ENCODE data around the gene SERBP1.
"Not testable (repeated sequence)": the region's sequence is repeated elsewhere in the genome, so short reads cannot be mapped to it uniquely, and the experiment has no call there.

The SERBP1 gene

DNA sequence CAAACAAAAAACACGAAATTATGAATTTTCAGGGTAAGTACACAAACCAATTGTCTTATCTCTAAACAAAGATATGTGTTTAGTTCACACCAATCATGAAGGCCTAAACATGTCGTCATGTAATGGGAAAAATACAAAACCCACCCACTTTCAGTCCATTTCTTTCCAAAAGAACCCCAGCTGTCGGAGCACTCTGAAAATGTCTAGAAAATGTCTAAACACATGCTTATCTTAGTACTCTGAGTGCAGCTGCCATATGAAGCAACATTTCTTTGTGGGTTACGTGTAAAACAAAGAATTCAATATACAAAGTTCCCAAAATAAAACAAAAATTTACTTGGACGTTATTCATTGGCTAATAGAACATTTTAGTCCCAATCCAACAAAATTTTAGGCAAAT, 22.7 kb downstream of the SERBP1 start:
- no peak for DNase-seq (ENCODE audit: low read depth in 2 of 2)

DNA sequence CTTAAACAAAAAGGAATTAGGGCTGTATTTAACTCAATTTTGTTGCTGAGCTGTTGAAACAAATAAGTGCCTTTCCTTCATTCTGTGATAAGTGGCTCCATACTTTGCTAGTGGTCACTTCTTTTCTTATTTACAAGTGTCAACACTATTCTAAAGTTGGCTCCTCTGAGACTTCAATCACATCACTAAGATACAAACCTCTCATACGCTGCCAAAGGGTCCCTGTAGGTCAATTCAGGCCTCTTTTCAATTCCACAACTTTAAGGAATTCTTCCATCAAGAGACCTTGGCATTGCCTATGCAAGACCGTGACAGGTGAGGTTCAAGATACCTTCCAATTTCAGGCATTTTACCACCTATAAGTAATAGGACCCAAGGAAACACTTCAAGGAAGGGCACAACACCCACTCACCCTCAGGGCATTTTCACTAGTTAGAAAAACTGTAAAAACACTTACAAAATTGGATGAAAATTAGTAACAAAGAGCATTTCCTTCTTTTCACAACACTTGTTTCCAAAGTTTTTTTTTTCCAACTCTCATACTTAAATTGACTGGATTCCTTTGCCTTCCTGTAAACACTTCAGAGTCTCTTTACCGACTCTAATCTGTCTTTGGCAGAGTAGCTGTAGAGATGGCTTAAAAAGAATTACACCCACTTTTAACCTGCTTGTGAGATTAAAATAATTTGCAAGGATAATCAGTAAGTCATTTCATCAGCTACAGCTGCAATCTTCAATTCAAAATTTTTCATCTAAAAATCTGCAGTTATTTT, 24.5 kb downstream of the SERBP1 start:
- DNase-seq (ENCODE audit: low read depth in 2 of 2) = no peak

GRCh38 chr1:67404212-67404620, 26.0 kb downstream of the SERBP1 start:
- no peak for DNase-seq (ENCODE audit: low read depth in 2 of 2)

DNA sequence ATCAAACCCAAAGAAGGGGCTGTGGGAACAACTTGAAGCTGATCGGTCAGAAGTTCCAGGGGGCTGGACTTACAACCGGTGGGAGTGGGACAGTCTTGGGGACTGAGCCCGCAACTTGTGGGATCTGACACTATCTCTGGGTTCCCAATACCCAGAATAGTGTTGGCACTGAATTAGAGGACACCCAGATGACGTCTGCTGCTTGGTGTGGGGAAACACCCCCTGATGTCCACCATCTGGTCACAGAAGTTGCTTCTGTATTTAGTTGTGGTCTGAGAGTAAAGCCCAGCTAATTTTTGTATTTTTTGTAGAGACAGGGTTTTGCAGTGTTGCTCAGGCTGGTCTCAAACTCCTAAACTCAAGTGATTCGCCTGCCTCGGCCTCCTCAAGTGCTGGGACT, 28.8 kb downstream of the SERBP1 start:
- DNase-seq (ENCODE audit: low read depth in 2 of 2) = no peak

DNA sequence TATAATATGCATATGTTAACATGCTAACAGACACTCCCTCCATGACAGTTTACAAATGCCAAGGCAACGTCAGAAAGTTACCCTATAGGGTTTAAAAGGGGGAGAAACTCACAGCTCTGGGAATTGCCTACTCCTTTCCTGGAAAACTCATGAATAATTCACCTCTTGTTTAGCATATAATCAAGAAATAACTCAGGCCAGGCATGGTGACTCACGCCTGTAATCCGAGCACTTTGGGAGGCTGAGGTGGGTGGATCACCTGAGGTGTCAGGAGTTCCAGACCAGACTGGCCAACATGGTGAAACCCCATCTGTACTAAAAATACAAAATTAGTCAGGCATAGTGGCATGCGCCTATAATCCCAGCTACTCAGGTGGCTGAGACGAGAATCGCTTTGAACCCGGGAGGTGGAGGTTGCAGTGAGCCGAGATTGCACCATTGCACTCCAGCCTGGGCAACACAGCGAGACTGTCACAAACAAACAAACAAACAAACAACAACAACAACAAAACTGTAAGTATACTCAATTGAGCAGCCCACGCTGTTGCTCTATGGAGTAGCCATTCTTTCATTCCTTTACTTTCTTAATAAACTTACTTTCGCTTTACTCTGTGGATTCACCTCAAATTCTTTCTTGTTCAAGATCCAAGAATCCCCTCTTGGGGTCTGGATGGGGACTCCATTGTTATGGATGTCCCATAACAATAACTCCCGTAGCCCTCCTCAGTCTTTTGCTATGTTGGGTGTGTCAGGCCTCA, 30.0 kb downstream of the SERBP1 start:
- DNase-seq (ENCODE audit: low read depth in 2 of 2) = not testable (repeated sequence)

GRCh38 chr1:67399199-67399993, 30.8 kb downstream of the SERBP1 start:
- no peak for DNase-seq (ENCODE audit: low read depth in 2 of 2)

- no peak for DNase-seq (ENCODE audit: low read depth in 2 of 2)
Observed at GRCh38 chr1:67394548-67394947, 35.7 kb downstream of the SERBP1 start.

DNA sequence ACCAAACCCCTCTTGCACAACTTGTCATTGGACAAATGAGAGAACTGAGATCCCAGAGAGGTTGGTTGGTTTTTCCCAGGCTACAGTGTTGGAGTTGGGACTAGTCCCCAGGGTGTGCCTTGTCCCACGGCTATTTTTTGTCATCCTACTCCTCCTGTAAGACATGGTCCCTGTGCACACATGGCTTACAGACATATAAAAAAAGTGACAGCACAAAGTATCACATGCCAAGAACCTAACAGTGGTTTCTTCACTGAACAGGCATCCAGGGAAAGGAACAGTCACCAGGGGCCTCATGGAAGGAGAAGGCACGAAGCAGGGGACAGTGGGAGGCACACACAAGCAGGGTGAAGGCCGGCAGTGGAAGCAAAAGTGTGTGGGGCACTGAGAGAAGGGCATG, 36.5 kb downstream of the SERBP1 start:
- no peak for DNase-seq (ENCODE audit: low read depth in 2 of 2)

DNA sequence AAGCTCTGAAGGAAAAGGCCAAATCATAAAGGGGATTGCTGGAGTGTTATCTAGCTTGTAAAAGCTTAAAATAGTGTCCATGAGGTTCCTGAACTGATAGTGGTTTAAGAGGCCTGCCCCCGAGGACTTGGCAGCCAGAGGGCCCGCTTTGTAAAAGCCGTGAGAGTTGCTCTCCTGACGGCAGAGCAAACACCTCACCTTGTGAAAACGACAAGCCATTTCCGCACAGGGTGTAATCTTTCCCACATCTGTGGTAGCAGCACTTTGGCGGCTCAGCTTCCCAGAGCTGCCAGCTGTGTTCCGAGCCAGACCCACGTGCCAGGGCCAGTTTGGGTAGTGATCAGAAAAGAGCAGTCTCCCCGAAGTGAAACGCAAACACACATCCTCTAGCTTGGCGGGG, 37.0 kb downstream of the SERBP1 start:
- DNase-seq (ENCODE audit: low read depth in 2 of 2) = no peak

GRCh38 chr1:67390041-67390887, 39.9 kb downstream of the SERBP1 start:
- DNase-seq (ENCODE audit: low read depth in 2 of 2) = no peak

- no peak for DNase-seq (ENCODE audit: low read depth in 2 of 2)
Observed at GRCh38 chr1:67383999-67384638, 46.1 kb downstream of the SERBP1 start.

DNA sequence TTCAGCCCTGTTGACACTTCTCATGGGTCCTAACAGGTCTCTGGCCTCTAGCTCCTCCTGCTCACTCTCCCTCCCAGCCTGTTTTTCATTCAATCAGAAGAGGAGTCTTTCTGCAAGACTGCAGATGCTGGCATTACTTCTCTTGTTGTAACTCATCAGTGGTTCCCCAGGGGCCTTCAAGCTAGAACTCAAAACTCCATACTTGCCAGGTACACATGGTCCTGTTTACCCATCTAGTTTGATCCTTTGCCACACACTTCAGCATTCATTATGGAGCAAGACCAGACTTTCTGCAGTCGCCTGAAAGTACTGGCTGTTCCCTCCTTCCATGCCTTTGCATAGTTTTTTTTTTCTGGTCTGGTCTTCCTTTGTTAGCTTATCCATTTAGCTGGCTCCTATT, 47.9 kb downstream of the SERBP1 start:
- no peak for DNase-seq (ENCODE audit: low read depth in 2 of 2)

- no peak for DNase-seq (ENCODE audit: low read depth in 2 of 2)
Observed at GRCh38 chr1:67381154-67381553, 49.0 kb downstream of the SERBP1 start.

GRCh38 chr1:67377253-67377652, 52.9 kb downstream of the SERBP1 start:
- DNase-seq (ENCODE audit: low read depth in 2 of 2) = no peak

GRCh38 chr1:67376381-67376780, 53.8 kb downstream of the SERBP1 start:
- DNase-seq (ENCODE audit: low read depth in 2 of 2) = no peak

DNA sequence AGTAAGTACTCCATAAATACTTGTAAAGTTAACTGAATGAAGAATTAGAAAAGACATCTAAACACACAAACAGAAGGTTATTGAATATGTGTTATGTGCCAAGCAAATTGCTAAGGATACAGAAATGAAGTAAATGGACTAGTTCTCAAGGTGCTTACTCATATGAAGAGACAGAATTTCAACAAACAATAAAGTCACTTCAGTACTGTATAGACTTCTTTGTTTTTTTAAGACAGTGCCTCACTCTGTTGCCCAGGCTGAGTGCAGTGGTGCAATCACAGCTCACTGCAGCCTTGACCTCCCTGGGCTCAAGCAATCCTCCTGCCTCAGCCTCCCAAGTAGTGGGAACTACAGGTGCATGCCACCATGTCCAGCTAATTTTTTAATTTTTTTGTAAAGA, 57.3 kb downstream of the SERBP1 start:
- DNase-seq (ENCODE audit: low read depth in 2 of 2) = no peak

DNA sequence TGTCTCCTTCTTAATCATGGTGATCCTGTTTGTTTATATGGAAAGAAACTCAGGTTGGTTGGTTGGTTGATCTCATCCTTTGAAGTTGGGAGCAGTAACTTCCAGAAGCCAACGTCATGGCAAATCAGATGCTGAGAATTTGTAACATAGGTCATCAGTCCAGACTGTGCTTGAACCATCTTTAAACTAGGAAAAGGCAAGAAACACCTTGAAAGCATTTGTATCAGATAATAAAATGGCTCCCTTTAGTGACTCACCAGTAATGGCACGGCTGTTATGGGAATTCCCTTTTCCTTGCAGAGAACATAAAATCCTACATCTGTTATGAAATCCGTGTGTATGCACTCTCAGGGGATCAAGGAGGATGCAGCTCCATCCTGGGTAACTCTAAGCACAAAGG, 58.1 kb downstream of the SERBP1 start:
- DNase-seq (ENCODE audit: low read depth in 2 of 2) = no peak

GRCh38 chr1:67371681-67372080, 58.5 kb downstream of the SERBP1 start:
- no peak for DNase-seq (ENCODE audit: low read depth in 2 of 2)

- DNase-seq (ENCODE audit: low read depth in 2 of 2) = no peak
Observed at GRCh38 chr1:67371043-67371442, 59.2 kb downstream of the SERBP1 start.

DNA sequence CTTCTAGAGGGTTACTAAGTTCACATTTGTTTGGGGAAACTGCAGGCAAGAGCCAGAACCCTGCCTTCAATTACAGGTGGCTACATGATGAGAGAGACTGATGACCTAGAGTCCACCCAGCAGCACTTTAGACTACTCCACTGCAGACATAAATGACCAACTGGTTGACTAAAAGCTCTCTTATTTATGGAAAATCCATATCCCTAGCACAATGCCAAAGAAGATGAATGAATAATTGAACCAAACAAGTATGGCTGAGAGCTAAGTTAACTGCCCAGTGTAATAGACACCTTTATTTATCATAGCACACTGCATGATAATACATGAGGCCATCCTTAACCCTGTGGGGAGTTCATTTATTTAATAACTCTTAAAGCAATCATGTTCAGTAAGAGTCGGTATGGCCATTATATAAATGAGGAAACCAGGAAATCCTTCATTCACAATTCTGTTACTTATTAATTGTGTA, 62.1 kb downstream of the SERBP1 start:
- DNase-seq (ENCODE audit: low read depth in 2 of 2) = no peak

Data from stimulated activated CD4-positive, alpha-beta T cell treated with anti-CD3 and anti-CD28 coated beads, Interleukin-1b, Interleukin-23, amount 100 ng/mL, for 1 hour (primary cell).